Brain microvascular endothelial cell (primary cell): ENCODE results near the gene LAMTOR1.
A peak's percentile ranks its signal among the peaks of the same experiment; 100 is the strongest.

Source experiments
- DNase-seq: peaks from one replicate; pipeline ENCODE4 v3.0.0-alpha.2; 2020
- H3K27ac ChIP-seq: fragments of 250-450 bp; sonication (Bioruptor Pico); 2 replicates; pipeline ENCODE4 v1.5.1; 2020; ENCODE audit warnings: mild to moderate bottlenecking, moderate library complexity
- H3K27me3 ChIP-seq: fragments of 250-450 bp; sonication (Bioruptor Pico); replicated peaks from 2 replicates; pipeline ENCODE4 v1.5.1; 2020; ENCODE audit warnings: mild to moderate bottlenecking
- H3K36me3 ChIP-seq: fragments of 250-450 bp; sonication (Bioruptor Pico); replicated peaks from 2 replicates; pipeline ENCODE4 v1.5.1; 2020; ENCODE audit warnings: mild to moderate bottlenecking
- H3K4me3 ChIP-seq: 2 replicates; pipeline ENCODE4 v1.5.1; 2011; ENCODE audit warnings: low read depth, mild to moderate bottlenecking, control low read depth, low read length, moderate library complexity
- in situ Hi-C: cut with HindIII; loops from 2 replicates; pipeline ENCODE4 v1.10.0; 2017; ENCODE audit warnings: low sequenced_read_pairs, low pct_ligation_motif_present
- TF ChIP-seq, protein P1 (sequence below): IDR thresholded peaks from 2 replicates; pipeline ENCODE4 v1.5.1; 2011; ENCODE audit warnings: low read depth, mild to moderate bottlenecking, moderate library complexity, low read length, control low read depth, inconsistent platforms; ENCODE audit errors: missing control alignments

Gene LAMTOR1

DNA sequence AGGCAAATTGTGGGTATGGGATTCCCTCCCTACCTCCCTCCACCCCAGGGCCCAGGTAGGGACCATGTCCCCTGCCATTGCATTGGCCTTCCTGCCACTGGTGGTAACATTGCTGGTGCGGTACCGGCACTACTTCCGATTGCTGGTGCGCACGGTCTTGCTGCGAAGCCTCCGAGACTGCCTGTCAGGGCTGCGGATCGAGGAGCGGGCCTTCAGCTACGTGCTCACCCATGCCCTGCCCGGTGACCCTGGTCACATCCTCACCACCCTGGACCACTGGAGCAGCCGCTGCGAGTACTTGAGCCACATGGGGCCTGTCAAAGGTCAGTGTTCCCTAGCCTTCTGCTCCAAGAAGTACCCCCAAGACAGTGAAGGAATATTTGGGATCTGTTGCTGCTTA, 2.8 kb upstream of the LAMTOR1 start, which contains the start of gene TOMT:
TOMT (plus strand) TSS at position 37 of the 400 bp plus-strand sequence; CDS start at position 65, 28 bp downstream.
- DNase-seq, result no peak
- Histone ChIP-seq H3K27me3 (no peaks in the 10 kb centered on the region), H3K27ac (no peak within 1 kb of the TSS), H3K4me3 (no peak within 1 kb of the TSS), H3K36me3 (no peaks in the 10 kb centered on the region)
- TF ChIP-seq, protein P1, sequence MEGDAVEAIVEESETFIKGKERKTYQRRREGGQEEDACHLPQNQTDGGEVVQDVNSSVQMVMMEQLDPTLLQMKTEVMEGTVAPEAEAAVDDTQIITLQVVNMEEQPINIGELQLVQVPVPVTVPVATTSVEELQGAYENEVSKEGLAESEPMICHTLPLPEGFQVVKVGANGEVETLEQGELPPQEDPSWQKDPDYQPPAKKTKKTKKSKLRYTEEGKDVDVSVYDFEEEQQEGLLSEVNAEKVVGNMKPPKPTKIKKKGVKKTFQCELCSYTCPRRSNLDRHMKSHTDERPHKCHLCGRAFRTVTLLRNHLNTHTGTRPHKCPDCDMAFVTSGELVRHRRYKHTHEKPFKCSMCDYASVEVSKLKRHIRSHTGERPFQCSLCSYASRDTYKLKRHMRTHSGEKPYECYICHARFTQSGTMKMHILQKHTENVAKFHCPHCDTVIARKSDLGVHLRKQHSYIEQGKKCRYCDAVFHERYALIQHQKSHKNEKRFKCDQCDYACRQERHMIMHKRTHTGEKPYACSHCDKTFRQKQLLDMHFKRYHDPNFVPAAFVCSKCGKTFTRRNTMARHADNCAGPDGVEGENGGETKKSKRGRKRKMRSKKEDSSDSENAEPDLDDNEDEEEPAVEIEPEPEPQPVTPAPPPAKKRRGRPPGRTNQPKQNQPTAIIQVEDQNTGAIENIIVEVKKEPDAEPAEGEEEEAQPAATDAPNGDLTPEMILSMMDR, result no peak
- in situ Hi-C loops, result no loop called here

DNA sequence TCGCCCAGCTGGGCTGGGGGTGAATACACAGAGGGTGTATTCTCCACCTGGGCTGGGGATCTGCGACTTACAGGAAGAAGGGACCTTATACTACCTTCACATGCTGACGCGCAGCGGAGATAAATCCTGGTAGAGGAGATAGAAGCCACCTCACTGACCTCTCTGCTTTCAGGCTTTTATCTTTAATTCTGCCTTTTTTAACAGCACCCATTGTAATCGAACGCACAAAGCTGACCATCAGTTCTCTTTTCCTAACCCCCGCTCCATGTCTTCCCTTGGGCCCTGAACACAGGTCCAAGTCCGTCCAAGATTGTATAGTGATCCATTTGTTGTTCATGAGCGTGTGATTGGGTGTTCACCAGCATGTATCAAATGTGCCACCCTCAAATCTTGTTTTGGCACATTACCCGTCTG, 664 bp upstream of the LAMTOR1 start:
- Histone ChIP-seq H3K27ac (peak overlapping the region; percentile 48), H3K4me3 (peak overlapping the region; percentile 9), H3K36me3 (peaks cover 2% of the 10 kb centered on the region), H3K27me3 (no peaks in the 10 kb centered on the region)
- in situ Hi-C loops, result no loop called here
- TF ChIP-seq, protein P1, result no peak
- DNase-seq, result no peak

DNA sequence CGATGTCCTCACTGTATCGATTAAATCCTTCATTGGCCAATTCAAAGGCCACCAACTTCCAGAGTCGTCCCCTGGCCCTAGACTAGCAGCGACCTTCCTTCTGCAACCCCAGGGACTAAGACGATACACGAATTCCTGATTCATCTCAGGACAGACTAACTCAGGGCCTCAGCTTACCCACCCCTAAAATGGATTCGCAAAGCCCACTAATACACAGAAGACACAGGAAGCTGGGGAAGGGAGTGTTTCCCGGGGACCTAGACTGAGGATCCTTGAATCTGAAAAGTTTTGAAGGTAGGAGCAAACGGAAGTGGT, 509 bp downstream of the LAMTOR1 start:
- Histone ChIP-seq H3K27ac (peak overlapping the region; percentile 95), H3K36me3 (peaks cover 13% of the 10 kb centered on the region), H3K4me3 (peak overlapping the region; percentile 74), H3K27me3 (no peaks in the 10 kb centered on the region)
- TF ChIP-seq, protein P1, result no peak
- in situ Hi-C loops, result no loop called here
- no peak for DNase-seq

DNA sequence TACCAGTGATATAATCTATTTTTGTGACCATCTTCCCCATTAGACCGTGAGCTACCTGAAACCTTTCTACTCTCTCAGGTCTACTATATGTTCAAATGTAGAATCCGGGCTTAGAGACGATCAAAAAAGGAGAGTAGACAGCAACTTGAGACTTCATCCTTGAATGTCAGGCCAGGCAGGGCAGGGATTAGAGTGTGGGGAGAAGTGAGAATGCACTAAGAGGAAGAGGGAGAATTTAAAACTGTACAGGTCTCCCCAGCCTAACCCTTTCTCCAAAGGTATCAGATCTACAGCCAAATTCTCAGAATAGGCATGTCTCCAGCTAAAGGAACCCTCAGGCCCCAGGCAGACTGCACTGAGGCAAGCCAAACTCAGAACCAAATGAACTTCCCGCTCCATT, 935 bp downstream of the LAMTOR1 start:
- in situ Hi-C loops, result no loop called here
- peaks cover 16% of the 10 kb centered on the region for H3K36me3 ChIP-seq
- peak overlapping the region; percentile 74 for H3K4me3 ChIP-seq
- TF ChIP-seq, protein P1, result no peak
- DNase-seq, result no peak
- H3K27ac ChIP-seq, result peak overlapping the region; percentile 95
- no peaks in the 10 kb centered on the region for H3K27me3 ChIP-seq

DNA sequence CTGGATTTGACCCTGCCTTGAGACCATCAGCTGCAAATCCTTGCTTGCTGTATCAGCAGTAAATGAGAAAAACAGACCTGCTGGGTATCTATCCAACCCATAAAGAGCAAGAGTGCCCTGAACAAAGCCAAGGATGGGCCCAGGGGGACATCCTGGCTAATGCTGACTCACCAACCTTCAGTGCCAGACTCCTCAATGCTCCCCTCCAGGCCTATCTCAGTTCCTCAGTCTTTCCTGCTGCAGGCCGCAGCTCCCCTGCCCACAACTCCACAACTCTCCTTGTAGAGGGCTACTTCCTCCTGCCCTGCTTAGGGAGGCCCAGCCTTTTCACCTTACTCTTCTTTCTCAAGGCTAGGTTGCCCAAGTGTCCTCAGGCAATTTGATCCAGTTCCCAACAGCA, 2.6 kb downstream of the LAMTOR1 start:
- DNase-seq, result no peak
- in situ Hi-C loops, result no loop called here
- Histone ChIP-seq H3K27ac (no peak overlapping the region), H3K36me3 (peaks cover 17% of the 10 kb centered on the region), H3K27me3 (no peaks in the 10 kb centered on the region), H3K4me3 (no peak overlapping the region)
- TF ChIP-seq, protein P1, result no peak

DNA sequence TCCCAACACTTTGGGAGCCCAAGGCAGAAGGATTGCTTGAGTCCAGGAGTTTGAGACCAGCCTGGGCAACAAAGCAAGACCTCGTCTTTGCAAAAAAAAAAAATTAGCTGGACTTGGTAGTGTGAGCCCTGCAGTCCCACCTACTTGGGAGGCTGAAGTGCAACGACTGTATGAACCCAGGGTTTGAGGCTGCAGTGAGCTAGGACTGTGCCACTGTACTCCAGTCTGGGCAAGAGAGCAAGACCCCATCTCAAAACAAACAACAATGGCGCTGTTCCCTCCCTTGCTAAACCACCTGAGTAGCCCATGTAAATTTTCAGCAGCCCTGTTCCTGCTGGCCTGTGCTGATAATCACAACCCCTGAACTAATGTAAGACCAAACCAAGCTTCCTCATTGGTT, 3.1 kb downstream of the LAMTOR1 start:
- Histone ChIP-seq H3K4me3 (no peak overlapping the region), H3K27ac (no peak overlapping the region), H3K36me3 (peaks cover 17% of the 10 kb centered on the region), H3K27me3 (no peaks in the 10 kb centered on the region)
- in situ Hi-C loops, result no loop called here
- TF ChIP-seq, protein P1, result no peak
- no peak for DNase-seq
